ENCODE measurements around the gene PTPRM. TPM values are rescaled to one million over a fixed set of nuclear protein-coding genes. Genes with fewer than 3 reads are reported as not detected.

The PTPRM gene
- total RNA-seq, 1 experiment from 2014 or later = 28.8 TPM

DNA sequence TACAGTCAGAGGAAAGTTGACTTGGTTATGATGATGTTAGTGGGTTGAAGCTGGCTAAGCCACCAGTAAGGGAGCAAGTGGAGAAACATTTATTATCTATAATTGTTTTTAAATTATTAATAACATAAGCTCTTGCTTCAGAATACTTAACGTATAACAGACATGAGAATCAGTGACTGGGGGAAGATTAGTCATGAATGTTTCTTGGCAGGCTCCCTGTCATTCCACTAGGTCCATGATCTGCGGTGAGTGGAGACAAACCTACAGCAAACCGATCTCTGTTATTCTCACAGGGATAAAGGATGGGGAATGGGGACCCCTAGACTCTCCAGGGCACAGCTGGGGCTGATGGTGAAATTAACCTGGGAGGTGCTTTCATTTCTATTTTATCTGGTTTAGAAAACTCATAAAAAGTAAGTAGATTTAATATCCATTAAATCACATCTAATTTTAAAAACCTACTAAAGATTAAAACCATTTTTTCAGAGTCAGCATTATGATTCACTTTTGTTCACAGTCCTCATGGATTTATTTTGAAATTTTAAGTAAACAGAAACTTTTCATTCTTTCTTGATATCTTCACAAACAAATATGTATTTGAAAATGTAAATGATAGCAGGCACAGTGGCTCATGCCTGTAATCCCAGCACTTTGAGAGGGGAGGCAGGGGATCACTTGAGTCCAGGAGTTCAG lies 420.3 kb downstream of the PTPRM start:
- DNase-seq (ENCODE audit: low read depth) = peak; percentile 61

DNA sequence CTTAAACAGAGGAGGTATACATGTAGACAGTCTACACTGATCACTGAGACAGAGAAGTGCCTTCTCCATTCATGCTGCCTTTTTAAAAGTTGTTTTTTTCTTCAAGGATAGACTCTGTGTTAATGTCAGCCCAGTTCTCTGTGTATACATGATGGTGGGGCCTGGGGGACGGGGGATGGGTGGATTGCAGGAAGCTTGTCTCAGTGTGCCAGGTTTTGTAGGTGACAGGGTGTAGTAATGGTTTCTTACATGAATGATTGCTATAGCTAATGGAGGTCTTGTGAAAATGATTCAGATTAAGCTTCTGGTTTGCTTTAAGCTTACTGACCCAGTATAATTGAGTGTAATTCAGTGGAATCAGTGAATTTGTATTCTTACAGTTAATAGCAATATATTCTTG lies 423.6 kb downstream of the PTPRM start:
- no peak for DNase-seq (ENCODE audit: low read depth)

DNA sequence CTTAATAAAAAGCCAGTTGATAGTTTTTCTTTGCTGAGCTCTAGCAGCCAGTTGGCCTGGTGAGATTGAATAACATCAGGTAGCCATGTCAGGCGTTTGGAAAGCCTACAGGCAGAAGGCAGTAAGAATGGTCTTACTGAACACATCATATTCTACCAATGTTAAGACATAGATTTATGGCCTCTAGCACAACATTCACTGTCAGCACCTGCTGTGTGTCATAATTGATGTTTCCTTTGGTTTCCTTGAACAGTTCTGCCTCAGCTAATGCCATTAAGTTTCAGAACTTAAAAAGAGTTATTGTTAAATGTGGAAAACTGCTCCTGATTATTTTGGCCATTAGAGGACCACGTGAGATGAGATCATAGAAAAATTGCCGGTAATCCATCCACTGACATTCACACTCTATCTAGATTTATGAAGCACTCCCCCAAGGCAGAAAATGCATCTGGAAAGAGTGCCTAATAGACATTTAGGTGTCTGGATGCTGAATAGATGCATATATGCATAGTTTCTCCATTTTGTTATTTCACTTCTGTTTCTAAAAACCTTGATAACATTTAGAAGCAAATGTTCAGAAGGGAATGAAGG lies 434.7 kb downstream of the PTPRM start:
- DNase-seq (ENCODE audit: low read depth) = no peak

DNA sequence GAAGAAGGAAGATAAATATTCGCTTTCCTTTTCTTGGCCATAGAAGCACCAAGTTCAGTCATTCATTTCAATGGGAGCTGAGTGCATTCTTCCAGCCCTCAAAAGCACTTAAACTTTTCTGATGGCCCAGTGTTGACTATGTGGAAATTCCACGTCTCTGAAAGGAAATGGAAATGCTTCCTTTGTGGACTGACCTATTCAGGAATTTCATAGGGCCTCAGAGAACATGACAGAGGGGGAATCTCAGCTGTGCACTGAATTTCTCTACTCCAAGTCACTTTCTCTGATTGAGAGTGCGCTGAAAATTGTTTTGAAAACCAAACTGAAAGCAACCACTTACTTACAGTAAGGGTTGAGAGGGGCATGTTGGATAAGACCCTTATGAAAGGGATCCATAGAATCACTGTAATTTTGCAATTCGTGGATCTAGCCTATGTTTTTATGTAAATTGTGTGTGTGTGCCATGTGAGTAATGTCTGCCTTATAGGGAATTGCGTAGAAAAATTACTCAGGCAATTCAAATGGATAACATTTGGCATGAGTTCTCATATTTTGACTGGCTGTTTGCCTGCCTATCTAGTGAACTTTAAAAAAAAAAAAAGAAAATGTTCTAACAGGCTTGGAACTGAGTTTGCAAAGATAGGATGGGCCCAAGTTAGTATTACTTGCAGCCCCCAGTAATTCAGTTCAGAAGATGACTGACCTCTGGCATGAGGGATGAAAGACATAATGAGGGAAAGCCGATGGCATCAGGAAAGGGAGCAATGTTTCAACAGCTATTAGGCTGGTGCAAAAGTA lies 437.0 kb downstream of the PTPRM start:
- DNase-seq (ENCODE audit: low read depth) = no peak

DNA sequence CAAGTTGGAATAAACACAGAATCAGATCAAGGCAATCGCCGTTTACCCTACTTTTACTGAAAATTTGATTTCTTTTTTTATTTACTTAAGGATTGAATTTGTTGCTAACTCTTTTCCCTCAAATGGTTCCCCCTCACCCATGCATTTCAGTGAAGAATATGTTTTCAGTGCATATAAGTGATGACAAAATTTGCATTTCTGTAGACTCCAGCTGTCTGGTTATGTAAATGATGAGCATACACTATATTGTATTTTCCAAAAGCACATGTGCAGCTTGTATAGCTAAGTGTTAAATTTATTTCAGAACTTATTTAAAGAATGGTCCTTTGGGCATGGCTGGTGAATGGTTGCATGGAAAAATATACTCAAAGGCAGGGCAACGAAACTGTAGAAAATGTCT lies 437.7 kb downstream of the PTPRM start:
- no peak for DNase-seq (ENCODE audit: low read depth)

DNA sequence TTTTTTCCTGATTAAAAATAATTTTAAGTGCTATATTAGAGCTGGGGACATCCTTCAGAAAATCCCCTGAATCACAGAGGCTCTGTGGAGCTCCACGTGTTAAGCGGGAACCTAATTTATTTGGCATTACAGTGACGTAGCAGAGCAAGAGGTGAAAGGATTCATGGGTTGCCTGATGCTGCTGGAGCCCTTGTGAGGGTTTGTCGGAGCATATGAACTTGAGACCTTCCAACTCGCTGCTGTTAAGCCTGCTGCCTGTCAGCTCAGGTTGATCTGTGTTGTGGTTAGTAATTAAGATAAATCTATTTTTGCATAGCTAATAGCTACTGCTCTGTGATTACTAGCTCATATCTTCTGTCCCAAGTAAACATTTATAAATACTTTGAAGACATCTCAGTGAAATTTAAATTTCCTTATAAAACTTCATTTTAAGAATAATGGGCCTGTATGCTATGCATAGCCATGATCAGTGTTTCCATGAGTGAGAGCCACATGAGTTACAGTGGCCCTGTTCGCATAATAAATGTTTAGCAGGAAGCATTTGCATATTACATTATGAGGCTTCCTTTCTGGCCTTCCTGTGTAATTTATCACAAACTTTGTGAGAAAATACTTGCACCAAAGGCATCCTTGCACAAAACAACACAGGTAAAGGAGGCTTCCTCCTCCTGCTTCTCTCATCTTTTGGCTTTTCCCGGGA lies 438.9 kb downstream of the PTPRM start:
- no peak for DNase-seq (ENCODE audit: low read depth)

DNA sequence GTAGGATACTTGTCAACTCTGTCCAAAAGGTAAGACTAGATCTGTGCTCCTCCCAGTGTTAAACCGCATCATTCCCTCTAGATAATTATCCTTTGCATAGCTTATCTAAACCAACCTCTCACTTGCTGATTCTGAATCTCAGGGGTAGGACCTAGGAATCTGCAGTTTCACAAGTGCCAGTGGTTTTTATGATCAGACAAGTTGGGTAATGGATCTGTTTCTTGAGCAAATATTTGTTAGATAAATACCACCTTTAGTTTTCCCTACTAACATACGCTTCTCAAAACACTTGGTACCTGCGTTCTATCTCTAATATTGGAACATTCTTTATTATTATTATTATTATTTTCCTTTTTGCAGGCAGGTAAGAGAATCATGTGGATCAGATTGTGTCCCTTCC lies 439.9 kb downstream of the PTPRM start:
- no peak for DNase-seq (ENCODE audit: low read depth)

DNA sequence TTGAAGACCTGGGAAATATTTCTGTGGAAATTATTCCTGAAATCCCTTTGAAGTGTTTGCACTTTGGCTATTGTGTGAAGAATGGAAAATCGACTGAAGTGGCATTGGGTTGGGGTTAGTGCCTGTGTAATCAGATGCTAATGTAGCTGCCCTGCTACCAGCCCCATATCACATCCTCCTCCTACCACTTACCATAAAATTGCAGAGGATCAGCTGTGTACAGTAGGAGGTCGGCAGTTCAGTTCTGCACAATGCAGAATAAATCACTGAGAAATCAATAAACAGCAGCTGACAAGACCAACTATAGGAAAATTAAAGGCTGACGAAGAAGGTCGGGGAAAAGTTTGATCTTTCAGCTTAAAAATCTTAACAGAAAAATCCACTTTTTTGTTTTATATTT lies 440.9 kb downstream of the PTPRM start:
- DNase-seq (ENCODE audit: low read depth) = no peak

DNA sequence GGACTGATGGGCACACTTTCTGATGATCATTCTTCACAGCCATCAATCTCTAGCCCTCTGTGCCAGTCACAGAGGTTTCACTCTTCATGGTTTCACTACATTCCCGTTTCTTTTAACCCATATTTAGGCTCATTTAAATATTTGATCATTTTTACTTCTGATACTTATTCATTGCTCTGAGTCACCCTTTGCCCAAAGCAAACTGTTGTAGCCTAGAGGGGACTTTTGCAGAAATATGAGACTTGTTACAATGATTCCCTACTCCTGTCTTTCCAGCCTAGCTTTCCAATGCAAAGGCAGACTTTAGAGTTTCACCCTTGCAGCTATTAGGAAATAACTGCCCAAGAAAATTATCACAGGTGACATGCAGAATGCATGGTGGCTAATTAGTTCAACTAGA lies 444.2 kb downstream of the PTPRM start:
- no peak for DNase-seq (ENCODE audit: low read depth)

DNA sequence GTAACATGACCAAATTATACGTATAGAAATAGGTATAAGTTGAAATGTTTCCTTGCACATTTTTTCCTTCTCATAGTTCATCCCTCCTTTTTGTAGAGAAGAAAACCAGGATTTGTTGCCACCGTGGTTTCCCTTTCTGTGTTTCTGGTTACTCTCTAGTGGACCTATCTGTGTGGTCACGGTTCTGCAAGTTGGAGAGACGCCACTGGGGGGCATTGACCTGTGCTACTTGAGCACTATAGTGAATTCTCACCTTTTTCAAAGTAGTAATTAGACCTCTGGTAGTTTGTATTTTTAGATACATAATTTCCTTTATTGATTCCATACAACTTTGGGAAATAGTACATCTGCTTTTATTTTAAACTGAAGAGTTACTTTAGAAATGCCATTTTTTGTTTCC lies 444.8 kb downstream of the PTPRM start:
- DNase-seq (ENCODE audit: low read depth) = no peak

DNA sequence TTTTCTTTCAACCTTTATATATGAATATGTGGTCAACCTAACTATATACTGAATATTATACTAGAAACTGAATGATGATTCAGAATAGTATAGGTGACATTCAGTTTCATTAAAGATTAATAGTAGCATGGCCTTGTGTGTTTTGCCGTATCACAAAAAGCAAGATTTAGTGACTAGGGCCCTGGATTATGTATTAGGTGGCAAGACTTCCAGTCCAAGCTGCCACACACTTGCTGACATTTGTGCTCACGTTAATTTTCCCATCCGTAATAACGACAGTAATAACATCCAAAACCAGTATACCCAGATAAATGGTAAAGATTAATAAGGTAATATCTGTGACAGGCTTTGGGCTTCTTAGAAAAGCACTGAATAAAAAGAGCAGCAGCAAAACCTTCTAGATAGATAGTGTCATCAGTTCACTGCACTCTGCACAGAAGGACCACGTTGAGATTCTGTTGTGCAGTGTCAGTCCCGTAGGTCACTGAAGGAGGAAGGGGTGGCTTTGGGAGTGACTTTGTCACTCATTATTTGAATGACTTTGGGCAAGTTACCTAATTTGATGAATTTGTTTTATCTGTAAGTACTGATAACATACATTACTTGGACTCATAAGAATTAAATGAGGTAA lies 451.7 kb downstream of the PTPRM start:
- DNase-seq (ENCODE audit: low read depth) = no peak

DNA sequence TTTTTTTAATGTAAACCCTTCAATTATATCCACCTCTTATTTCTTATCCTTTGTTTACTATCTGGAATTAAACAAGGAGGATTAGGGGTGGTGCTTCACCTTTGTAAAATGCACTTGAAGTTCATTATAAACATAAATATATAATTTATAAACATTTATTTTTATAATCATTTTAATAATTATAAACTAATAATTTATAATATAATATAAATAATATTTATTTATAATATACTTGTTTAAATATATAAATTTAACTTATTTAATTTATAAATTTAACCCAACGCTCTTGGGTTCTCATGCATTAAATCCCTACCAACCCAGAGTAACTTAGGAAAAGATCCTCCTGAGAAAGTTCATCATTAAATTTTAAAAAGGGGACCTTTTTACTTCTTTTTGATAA lies 452.5 kb downstream of the PTPRM start:
- no peak for DNase-seq (ENCODE audit: low read depth)

DNA sequence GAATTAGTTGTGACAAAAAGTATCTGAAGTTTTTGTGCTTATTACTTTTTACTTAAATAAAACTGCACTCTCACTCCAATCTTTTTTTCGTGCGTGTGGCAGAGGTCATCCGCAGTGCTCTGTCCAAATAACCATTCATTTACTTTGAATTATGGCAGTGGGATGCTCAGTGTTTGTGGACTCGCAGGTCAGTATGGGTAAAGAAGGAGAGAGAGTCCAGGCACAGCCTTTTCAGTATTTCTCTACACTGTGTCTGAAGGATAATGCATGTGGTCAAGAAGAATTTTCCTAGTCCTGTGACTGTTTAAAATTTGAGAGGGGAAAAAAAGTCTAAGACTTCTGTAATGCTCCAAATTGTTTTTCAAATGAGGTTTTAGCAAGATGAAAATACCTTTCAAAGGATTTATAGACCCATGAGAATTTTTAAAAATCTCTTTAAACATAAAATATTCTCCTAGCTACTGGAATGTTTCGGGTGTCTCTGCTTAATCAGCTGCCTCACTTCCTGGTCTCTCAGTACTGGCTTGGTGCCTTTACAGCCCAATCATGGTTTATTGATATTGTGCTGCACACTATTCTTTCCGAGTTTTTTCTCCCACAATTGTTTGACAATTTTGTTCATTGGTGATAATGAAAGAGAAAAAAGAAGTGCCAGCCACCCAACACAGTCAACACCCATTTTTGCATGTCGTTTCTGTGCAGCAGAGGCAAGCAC lies 453.2 kb downstream of the PTPRM start:
- DNase-seq (ENCODE audit: low read depth) = no peak

DNA sequence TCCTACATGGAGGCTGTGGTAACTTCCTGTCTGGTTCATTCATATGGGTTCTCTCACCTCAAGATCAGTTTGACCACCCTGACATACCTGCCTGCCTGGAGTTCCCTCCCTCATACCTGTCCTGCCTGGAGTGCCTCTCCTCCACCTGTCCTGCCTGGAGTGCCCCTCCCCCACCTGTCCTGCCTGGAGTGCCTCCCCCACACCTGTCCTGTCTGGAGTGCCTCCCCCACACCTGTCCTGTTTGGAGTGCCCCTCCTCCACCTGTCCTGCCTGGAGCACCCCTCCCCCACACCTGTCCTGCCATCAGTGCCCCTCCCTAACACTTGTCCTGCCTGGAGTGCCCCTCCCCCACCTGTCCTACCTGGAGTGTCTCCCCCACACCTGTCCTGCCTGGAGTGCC lies 461.9 kb downstream of the PTPRM start:
- DNase-seq (ENCODE audit: low read depth) = no peak

DNA sequence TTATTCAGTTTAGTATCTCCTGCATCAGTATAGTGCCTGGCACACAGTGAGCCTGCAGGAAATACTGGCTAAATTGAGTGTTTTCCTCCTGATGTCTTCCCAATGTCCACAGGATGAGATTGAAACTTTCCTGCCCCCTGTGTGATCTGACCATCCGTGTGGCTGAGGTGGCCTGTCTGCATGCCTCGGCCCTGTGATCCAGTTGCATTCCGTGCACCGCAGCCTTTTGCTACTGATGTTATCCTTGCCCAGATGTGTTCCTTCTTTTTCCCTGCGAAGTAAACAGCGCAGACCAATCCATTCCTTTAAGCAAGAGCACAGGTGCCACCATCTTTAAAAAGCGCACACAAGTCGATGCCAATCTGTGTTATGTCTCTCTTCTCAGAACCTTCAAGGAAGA lies 462.6 kb downstream of the PTPRM start:
- no peak for DNase-seq (ENCODE audit: low read depth)

DNA sequence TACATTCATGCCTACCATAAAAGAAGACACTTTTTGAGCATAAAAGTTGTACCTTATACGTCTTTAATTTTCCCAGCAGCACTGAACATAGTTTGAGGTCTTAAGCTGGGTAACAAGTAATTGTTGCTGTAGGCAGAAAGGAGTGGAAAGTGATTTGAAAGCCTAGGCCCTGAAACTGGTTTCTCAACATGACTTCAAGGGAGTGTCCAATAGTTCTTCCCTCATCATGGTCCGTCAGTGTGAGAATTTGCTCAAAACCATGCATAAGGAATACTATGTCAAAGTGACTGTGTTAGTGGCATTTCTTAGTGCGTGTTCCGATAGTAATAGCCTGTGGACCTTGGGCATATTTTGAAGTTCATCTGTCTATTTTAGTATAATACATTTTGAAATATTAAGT lies 463.1 kb downstream of the PTPRM start:
- DNase-seq (ENCODE audit: low read depth) = no peak

DNA sequence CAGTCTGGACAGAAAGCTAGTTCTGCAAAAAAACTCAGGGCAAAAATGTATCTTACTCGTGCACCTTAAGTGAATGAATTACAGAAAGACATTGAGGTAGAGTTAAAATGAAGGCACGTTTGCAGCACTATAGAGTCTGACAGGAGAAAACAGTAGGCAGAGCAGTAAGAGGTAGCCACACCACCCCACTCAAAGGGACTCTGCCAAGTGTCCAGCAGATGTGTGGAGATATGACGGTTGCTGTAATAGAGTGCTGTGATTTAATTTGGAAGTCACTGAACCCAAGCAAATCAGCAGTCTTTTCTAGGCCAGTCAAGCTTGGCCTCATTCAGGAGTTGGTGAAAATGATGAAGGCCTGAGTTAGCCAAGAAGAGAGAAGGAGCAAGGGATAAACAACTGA lies 464.4 kb downstream of the PTPRM start:
- DNase-seq (ENCODE audit: low read depth) = no peak

DNA sequence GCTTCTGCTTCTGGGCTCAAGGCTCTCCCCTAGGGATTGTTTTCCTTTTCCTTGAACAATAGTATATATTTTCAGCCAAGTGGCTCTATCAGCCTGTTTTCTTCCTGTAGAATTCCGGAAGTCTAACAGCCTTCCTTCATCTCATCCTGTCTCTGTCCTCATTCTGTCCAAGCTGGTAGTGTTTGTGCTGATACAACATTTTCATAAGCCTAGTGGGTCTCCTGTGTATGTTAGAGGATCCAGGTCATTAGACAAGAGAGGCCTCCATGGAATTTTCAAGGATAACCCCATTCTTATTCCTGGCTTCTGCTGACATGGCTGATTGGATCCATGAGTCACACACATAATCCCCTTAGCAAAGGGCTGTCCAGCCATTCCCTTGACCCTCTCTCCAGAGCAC lies 467.6 kb downstream of the PTPRM start:
- DNase-seq (ENCODE audit: low read depth) = no peak

DNA sequence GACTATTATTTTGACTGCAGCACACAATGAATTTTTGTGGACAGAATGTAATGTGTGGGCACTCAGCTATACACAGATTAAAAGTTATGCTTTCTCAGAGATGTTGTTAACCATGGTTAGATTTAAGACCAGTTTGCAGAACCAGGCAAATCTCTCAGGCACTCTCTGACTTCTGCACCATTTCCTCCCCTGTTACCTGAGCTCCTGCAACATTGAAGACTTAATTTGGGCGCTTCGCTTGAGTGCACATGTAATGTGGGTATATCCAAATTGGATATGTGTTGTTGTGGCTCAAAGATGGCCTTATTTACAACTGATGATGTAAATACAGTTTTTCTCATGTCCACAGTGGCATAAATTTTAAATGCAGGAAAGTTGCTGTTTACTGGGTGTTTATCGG lies 469.4 kb downstream of the PTPRM start:
- DNase-seq (ENCODE audit: low read depth) = no peak

DNA sequence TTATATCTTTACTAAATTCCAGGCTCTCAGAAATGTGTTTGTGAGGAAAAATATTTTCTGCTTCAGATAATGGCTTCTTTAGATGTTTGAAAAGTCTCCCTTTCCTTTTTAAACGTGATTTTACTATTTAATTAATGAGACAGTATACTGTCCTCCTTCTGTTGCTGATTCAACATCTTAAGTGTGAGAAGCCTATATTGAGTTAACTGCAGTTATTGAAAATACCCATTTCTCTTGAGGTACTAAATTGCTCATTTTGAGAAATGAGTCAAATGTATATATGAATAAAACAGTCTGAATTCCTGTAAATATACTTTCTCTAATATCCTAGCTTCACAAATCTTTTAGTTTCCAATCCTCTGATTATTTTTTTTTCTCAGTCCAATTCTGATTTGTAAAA lies 470.2 kb downstream of the PTPRM start:
- no peak for DNase-seq (ENCODE audit: low read depth)

DNA sequence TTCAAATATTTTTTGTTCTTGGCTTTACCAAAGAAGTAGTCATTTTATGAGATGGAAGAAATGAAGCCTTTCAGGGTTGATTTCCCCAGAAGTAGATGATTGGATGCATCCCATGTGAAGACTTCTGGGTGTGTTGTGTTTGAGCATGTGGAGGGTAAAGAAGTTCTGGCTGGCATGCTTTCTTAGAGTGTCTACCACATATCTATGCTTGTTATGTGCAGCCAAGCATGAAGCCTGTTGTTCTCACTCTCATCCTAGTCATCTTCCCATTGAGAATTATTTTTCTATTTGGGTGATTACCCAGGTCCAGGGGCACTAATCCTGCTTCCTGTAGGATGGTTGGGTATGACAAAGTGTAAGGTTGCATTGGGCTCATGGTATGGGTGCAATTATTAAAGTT lies 472.9 kb downstream of the PTPRM start:
- DNase-seq (ENCODE audit: low read depth) = no peak

Measured in HT1080 (cell line).